Umbilical cord (tissue), 2 donors: ENCODE results near the gene DAPK1. TPM values are rescaled to one million over a fixed set of nuclear protein-coding genes. Genes with fewer than 3 reads are reported as not detected.

Experiments
- DNase-seq: peaks from one replicate; pipeline ENCODE4 v3.0.0-alpha.2; 2015; ENCODE audit warnings: low spot score
- total RNA-seq: library from RNA; depleted of rRNA; stranded (reverse); fragments of >200 nt; gene quantifications from one replicate; pipeline ENCODE4 v1.2.3, GENCODE V29; 2014; ENCODE audit warnings: low replicate concordance; ENCODE audit not compliant: insufficient read depth

DAPK1 gene
- total RNA-seq, 1 donor from 2014 or later: 77.0 TPM

- DNase-seq: no peak
Measured at GRCh38 chr9:87568401-87568800, 70.7 kb downstream of the DAPK1 start.

- DNase-seq: peak; percentile 76
Measured at GRCh38 chr9:87569008-87569509, 71.4 kb downstream of the DAPK1 start.

GRCh38 chr9:87569518-87569917, 71.9 kb downstream of the DAPK1 start:
- peak; percentile 55 for DNase-seq

GRCh38 chr9:87570000-87570908, 72.6 kb downstream of the DAPK1 start:
- DNase-seq: peak; percentile 21

DNA sequence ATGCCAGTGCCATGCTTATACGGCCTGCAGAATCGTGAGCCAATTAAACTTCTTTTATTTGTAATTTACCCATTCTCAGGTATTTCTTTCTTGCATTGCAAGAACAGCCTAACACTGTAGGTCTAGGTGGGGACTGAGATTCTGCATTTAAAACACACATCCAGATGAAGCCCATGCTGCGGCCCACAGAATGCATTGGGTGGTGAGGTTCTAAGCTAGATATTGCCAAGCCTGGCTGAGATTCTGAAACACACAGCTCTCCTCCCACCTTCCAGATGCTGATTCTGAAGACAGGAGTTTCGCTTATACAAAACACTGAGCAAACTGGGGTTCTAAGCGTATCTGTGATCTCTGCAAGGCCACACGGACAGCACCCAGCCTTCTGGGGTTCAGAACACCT, 75.1 kb downstream of the DAPK1 start:
- DNase-seq: no peak

DNA sequence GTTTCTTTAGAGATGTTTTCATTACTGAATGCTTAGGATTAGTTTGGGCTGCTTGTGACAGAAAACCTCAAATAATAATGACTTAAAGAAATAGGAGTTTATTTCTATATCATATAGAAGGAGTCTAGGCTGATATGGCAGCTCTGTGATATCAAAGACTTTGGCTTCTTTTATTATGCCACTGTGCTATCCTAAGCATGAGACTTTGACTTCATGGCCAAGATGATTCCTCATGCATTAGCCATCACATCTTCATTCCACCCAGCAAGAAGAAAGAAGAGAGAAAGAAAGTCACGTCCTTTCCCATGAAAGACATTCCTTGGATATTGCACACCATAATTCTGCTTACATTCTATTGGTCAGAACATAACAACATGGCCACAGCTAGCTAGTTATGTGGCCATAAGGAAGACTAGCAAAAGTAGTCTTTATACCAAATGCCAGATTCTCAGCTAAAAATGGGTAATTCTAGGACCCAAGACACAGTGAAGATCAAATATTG, 76.2 kb downstream of the DAPK1 start:
- no peak for DNase-seq

DNA sequence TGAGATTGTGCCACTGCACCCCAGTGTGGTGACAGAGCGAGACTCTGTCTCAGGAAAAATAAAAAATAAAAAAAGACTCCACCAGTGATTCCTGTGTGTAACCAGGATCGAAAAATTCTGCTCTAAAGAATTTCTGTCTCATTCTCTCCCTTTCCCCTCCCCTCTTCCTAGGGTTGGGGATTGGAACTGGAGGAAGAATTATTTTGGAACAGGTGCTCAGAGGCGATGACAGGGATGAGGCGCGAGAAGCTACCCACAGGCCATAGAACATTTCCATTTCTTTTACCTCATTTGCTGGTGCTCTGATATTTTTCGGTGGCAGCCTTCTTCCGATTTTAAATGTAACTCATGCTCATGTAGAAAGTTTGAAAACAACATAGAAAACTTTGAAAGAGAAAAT, 80.1 kb downstream of the DAPK1 start:
- no peak for DNase-seq

DNA sequence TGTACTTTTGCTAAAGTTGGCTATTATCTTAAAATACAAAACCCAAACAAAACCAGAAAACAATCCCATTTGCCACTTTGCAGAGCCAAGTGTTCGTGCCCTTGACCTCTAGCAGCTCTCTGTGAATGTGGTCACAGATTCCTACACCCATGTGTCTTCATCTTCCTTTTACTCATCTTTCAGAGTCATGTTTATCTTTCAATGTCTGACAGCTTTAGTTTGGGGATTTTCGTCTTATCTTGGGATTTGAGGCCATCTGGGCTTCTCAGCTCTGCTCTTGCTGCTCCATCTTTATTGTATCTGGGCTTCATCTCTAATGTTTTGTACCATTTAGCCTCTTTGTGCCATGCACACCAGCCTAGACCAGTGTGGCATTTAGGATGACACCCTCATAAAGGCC, 81.0 kb downstream of the DAPK1 start:
- peak; percentile 96 for DNase-seq

GRCh38 chr9:87579781-87580541, 82.3 kb downstream of the DAPK1 start:
- DNase-seq: peak; percentile 86

GRCh38 chr9:87580941-87581438, 83.3 kb downstream of the DAPK1 start:
- no peak for DNase-seq

DNA sequence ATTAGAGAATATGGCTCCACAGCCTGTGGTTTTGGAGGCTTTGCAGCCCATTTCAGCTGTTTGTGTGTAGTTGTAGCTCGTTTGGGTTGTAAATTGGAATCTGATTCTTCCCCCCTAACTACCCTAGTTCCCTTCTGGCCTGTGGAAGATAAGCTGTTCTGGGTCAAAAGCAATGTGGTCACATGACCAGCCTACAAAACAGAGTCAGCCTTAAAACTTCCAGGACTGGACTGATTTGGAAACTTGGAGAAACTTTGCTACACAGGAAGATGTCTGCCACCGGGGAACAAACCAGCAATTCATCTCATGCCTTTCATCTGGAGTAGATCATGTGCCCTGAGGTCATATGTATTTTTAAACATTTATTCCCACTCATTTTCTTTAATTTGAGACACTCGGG, 83.8 kb downstream of the DAPK1 start:
- DNase-seq: peak; percentile 77

DNA sequence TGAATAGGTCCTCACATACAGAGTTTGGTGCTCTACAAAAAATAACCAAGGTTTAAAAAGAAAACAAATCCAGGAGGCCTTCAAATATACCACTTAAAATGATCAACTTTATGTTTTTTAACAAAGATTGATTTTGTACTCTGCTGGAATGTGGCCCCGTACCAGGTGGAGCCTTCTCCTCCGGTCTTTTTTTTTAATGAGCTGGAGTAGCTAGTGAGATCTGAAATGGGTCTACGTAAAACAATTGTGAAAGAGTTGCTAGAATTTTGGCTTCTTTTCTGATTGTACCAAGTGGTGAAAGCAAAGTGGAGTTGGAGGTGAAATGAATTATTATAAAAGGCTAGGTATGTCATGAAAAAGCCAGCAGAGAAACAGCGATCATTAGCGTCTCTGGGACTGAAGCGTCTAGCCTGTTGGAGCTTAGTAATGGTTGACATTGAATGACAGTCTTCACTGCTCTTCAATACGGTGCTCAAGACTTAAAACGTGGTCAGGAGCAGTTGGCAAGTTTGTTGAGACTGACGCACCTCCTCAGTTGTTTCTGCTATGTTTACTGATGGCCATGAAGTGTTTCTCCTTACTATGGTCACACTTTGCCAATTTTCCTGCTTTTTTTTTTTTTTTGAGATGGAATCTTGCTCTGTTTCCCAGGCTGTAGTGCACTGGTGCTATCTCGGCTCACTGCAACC, 84.4 kb downstream of the DAPK1 start:
- DNase-seq: no peak

DNA sequence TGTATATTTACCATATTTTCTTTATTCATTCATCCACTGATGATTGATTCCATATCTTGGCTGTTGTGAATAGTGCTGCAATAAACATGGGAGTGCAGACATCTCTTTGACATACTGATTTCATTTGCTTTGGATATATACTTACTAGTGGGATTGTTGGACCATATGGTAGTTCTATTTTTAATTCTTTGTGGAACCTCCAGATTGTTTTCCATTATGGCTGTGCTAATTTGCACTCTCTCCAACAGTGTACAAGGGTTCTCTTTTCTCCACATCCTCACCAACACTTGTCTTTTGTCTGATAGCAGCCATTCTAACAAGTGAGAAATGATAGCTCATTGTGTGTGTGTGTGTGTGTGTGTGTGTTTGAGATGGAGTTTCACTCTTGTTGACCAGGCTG, 86.7 kb downstream of the DAPK1 start:
- no peak for DNase-seq

DNA sequence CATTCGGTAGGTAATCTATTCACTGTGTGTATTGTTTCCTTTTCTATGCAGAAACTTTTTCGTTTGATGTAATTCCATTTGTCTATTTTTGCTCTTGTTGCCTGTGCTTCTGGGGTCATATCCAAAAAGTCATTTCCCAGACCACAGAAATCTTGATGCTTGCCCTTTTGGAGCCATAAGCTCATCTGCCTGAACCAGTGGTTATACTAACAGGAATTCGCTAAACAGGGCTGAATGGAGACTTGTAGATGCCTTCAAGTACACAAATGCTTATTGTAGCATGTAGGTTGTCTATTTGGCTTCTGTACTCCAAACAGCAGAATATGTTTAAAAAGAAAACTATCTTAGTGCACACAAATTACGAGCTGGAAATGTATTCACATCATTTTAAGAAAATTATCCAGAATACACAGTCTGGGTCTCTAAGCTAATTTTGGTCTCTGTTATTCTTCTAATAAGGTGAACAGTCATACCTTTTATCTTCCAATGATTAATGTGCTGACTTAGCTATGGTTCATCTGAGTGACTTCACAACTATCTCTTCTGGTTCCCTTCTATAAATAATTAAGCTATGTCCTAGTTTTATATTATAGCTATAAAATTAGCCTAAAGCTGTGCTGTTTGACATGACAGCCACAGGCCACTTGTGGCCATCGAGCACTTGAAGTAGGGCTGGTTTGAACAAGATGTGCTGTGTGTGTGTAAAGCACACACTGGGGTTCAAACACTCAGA, 87.6 kb downstream of the DAPK1 start:
- no peak for DNase-seq

- no peak for DNase-seq
Measured at GRCh38 chr9:87586731-87587355, 89.2 kb downstream of the DAPK1 start.

GRCh38 chr9:87587356-87587745, 89.7 kb downstream of the DAPK1 start:
- DNase-seq: no peak

DNA sequence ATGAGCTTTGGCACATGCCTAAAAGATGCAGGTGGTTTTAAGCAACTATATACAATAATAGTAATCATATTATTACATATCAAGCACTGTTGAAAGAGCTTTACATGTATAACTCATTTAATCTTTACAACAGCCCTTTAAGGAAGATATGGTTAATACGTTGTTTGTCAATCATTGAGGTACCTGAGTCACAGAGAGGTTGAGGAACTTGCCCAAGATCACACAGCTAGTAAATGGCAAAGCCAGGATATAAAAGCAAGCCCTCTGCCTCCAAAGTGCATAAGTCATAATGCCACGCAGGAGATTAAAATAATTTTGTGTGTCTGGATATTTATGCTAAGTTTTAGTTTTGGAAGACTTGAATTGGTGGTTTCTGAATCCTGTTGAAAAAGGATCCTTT, 90.2 kb downstream of the DAPK1 start:
- no peak for DNase-seq

GRCh38 chr9:87588339-87588738, 90.7 kb downstream of the DAPK1 start:
- no peak for DNase-seq

DNA sequence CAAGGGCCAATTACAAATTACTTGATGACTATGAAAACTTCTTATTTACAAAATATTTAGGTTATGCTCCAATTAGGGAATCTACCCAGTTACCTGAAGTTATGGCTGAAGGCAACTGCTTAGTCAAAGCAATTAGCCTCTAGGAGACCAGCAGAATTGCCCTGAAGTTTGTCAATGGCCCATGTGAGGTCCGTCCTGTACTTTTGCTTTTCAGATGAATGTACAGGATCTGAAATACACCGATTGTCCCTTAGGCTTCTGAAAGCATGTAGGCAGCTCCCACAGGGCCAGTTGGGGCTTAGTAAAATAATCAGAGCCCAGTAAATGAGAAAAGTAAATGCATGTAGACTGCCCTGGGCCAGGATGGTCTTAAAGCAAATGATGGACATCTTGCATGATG, 93.3 kb downstream of the DAPK1 start:
- no peak for DNase-seq

- peak; percentile 90 for DNase-seq
Measured at GRCh38 chr9:87592554-87593358, 95.1 kb downstream of the DAPK1 start.
